NCI-H82 treated with DMSO at 0.1 percent for 48 hours (cell line): ENCODE results near the gene MAP2K1.
A peak's percentile ranks its signal among the peaks of the same experiment; 100 is the strongest.
"Not testable (repeated sequence)": the region's sequence is repeated elsewhere in the genome, so short reads cannot be mapped to it uniquely, and the experiment has no call there.

Experiments
- DNase-seq: peaks from one replicate; lab custom pipeline; 2025; ENCODE audit not compliant: unreplicated experiment; lab: John Stamatoyannopoulos, UW

Gene MAP2K1

DNA sequence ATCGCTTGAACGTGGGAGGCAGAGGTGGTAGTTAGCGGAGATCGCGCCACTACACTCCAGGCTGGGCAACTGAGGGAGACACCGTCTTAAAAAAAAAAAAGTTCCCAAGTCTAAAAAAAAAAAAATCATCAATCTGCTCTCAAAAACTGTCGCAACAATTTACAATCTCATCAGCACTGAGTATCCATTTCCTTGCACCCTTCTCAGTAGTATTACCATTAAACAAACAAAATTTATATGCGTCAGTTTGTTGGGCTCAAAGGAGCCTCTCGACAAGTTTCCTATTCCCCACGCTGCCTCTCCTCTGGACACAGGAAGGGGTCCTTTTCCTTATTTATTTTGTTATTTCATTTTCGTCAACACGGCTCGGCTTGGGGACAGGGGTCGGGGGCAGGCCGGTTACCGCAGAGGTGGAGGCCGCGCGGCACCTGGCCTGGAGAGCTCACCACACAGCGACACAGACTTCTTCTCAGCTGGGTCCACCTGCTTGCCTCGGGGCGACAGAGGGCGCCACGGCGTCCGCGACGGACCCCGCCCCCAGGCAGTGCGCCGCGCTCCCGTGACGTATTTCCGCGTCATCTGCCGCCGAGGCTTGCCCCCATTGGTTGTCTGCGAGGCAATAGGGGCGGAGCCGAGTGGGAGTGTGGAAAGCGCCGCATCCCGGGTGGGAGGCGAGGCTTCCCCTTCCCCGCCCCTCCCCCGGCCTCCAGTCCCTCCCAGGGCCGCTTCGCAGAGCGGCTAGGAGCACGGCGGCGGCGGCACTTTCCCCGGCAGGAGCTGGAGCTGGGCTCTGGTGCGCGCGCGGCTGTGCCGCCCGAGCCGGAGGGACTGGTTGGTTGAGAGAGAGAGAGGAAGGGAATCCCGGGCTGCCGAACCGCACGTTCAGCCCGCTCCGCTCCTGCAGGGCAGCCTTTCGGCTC, at the start of gene MAP2K1:
TSS of gene MAP2K1 (plus strand) at position 709 of the 920 bp plus-strand sequence. CDS start 436 bp downstream, outside the sequence.
- DNase-seq, result peak; percentile 89

GRCh38 chr15:66348530-66348929, 38.2 kb upstream of the MAP2K1 start:
- DNase-seq, result not testable (repeated sequence)

- DNase-seq, result no peak
Measured at GRCh38 chr15:66356077-66356358, 30.7 kb upstream of the MAP2K1 start.

GRCh38 chr15:66356359-66357236, 30.1 kb upstream of the MAP2K1 start, which contains the start of gene TIPIN:
TIPIN (minus strand) TSS chr15:66356685; CDS start chr15:66352947, 3,738 bp downstream.
- DNase-seq, result peak; percentile 90

DNA sequence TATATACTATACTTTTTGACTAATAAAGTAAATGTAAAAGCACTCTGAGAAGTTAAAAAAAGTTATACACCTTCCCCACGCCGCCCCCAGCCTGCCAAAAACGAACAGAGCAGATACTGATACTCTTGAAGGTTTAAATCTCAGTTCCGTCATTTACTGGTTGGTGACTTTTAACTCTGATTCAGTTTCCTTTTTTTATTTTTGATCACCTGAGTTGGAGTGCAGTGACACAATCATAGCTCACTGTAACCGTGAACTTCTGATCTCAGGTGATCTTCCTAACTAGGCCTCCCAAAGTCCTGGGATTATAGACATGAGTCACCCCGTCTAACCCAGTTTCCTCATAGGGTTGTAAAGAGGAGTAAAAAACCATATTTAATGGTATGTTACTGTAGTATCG, 27.0 kb upstream of the MAP2K1 start:
- DNase-seq, result no peak

- DNase-seq, result not testable (repeated sequence)
Measured at GRCh38 chr15:66361745-66362460, 24.8 kb upstream of the MAP2K1 start.

DNA sequence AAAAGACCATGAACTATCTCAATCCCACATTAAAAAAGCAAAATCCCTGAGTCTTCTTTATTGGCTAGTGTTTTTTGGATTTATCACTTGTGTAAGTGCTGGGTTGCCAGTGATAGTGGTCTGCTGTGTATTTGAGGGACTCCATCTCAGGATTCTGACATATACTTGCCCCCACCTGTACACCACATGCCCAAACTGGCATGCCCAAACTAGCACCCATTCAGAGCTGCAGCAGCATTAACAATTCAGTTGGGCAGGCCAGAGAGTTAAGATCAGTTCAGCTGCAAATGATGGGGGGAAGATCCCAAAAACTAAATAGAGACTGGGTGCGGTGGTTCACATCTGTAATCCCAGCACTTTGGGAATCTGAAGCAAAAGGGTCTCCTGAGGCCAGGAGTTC, 23.9 kb upstream of the MAP2K1 start:
- no peak for DNase-seq

- DNase-seq, result no peak
Measured at GRCh38 chr15:66364944-66365528, 21.7 kb upstream of the MAP2K1 start.

- DNase-seq, result no peak
Measured at GRCh38 chr15:66369773-66370651, 16.7 kb upstream of the MAP2K1 start.

DNA sequence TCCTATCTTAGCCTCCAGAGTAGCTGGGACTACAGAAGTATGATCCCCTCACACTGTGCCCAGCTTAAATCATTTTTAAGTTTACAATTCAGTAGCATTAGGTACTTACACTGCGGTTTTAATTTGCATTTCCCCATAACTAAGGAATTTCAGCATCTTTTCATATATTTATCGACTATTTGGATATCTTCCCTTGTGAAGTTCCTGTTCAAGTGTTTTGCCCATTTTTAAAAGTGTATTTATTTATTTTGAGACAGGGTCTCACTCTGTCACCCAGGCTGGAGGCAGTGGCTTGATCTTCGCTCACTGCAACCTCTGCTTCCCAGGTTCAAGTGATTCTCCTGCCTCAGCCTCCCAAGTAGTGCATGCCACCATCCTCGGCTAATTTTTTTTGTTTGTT, 12.5 kb upstream of the MAP2K1 start:
- no peak for DNase-seq

- no peak for DNase-seq
Measured at GRCh38 chr15:66378814-66379430, 7.8 kb upstream of the MAP2K1 start.

DNA sequence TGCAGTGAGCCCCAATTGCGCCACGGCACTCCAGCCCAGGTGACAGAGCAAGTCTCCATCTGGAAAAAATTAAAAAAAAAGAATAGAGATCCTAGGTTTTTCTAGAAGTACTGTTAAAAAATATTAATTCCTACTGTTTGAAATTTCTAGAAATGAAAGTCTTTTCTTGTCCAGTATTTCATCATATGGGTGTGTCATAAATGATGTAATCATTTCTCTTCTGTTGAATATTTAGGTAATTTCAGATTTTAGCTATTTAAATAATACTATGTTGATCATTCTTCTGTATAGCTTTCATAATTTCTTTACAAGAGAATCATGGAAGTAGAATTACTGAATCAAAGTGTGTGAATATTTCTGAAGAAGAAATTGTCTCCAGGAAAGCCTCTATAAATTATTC, 5.3 kb upstream of the MAP2K1 start:
- not testable (repeated sequence) for DNase-seq

GRCh38 chr15:66387163-66388042, 691 bp downstream of the MAP2K1 start:
- peak; percentile 11 for DNase-seq

DNA sequence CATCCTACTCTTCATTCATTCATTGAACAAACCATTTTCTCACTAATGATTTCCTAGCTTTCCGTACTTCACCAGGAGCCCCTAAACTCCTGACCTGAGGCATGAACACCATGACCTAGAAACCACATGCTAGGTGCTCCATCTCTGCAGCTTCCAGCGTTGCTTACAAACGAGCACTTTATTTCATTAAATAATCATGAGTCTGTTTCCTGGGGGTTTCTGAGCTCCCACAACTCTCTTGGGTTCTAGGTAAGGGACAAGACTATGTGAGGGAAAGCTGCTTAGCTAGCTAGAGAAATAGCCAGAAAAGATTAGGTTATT, 1.3 kb downstream of the MAP2K1 start:
- DNase-seq, result no peak

- no peak for DNase-seq
Measured at GRCh38 chr15:66388576-66388975, 1.9 kb downstream of the MAP2K1 start.

DNA sequence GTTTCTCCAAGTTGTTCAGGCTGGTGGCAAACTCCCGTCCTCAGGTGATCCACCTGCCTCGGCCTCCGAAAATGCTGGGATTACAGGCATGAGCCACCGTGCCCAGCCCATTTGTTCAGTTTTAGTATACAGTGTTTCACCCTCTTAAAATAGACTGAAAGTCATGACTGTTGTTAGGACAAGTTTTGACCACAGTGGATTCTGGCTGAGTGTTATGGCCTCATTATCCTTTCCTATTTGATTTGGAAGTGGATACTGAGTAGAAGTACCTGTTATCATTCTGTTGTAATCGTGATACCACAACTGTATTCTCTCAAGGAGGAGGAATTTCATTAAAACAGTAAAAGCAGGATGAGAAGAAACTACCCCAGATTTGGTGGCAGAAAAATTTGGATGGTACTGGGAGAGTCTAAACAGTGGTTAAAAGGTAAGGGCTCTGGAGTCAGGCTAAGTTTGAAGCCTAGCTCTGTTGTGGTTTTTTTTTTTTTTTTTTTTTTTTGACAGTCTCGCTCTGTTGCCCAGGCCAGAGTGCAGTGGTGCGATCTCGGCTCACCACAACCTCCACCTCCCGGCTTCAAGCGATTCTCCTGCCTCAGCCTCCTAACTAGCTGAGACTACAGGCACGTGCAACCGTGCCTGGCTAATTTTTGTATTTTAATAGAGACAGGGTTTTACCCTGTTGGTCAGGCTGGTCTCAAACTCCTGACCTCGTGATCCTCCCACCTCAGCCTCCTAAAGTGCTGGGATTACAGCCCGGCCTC, 2.6 kb downstream of the MAP2K1 start:
- no peak for DNase-seq

GRCh38 chr15:66389859-66390381, 3.2 kb downstream of the MAP2K1 start:
- DNase-seq, result no peak

DNA sequence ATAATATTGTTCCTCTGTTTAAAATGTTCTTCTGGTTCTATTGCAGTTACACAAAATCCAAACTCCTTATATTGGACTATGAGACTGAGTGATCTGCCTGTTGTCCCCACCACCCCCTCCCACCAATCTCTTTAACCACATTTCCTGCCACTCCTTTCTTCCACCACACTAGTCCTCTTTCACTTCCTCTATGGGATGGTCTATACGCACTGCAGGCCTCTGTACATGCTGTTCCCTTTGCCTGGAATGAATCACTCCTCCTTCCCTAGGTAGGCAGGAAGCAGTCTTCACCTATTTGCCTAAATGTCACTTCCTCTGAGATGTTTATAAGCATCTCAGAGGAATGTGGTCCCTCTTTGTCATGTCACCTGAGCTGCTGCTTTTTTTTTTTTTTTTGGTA, 4.0 kb downstream of the MAP2K1 start:
- DNase-seq, result no peak
